HG03432 (cell line): ENCODE measurements around the gene DIP2C.
A peak's percentile ranks its signal among the peaks of the same experiment; 100 is the strongest.
"Not testable (repeated sequence)": the region's sequence is repeated elsewhere in the genome, so short reads cannot be mapped to it uniquely, and the experiment has no call there.

Experiments
- ATAC-seq: cut with Tn5 transposase; IDR thresholded peaks from one replicate; pipeline ENCODE4 v1.9.1; 2021; ENCODE audit warnings: mild to moderate bottlenecking, moderate library complexity; ENCODE audit not compliant: unreplicated experiment

The DIP2C gene

GRCh38 chr10:324593-324992 lies 364.9 kb downstream of the DIP2C start:
- ATAC-seq = no peak

GRCh38 chr10:323651-324293 lies 365.7 kb downstream of the DIP2C start:
- peak; percentile 98 for ATAC-seq

- not testable (repeated sequence) for ATAC-seq
These were observed 366.4 kb downstream of the DIP2C start for GRCh38 chr10:323046-323445.

- ATAC-seq = no peak
These were observed 368.7 kb downstream of the DIP2C start for GRCh38 chr10:320771-321170.

GRCh38 chr10:317926-318325 lies 371.5 kb downstream of the DIP2C start:
- ATAC-seq = no peak

GRCh38 chr10:317271-317769 lies 372.1 kb downstream of the DIP2C start:
- peak; percentile 97 for ATAC-seq

- ATAC-seq = no peak
These were observed 373.1 kb downstream of the DIP2C start for GRCh38 chr10:316390-316789.

- ATAC-seq = no peak
These were observed 374.6 kb downstream of the DIP2C start for GRCh38 chr10:314871-315270.

- no peak for ATAC-seq
These were observed 375.1 kb downstream of the DIP2C start for GRCh38 chr10:314381-314780.

GRCh38 chr10:311901-312665 lies 377.4 kb downstream of the DIP2C start:
- peak; percentile 38 for ATAC-seq

GRCh38 chr10:310976-311639 lies 378.4 kb downstream of the DIP2C start:
- ATAC-seq = no peak

GRCh38 chr10:310371-310770 lies 379.1 kb downstream of the DIP2C start:
- no peak for ATAC-seq

- ATAC-seq = no peak
These were observed 380.8 kb downstream of the DIP2C start for GRCh38 chr10:308572-309085.

GRCh38 chr10:308101-308500 lies 381.4 kb downstream of the DIP2C start:
- no peak for ATAC-seq

GRCh38 chr10:307659-308058 lies 381.8 kb downstream of the DIP2C start:
- ATAC-seq = no peak

GRCh38 chr10:306675-307185 lies 382.7 kb downstream of the DIP2C start:
- peak; percentile 55 for ATAC-seq

- no peak for ATAC-seq
These were observed 383.3 kb downstream of the DIP2C start for GRCh38 chr10:306007-306674.

- no peak for ATAC-seq
These were observed 384.4 kb downstream of the DIP2C start for GRCh38 chr10:305034-305433.

- ATAC-seq = no peak
These were observed 387.9 kb downstream of the DIP2C start for GRCh38 chr10:301536-301935.

GRCh38 chr10:300580-300979 lies 388.9 kb downstream of the DIP2C start:
- ATAC-seq = not testable (repeated sequence)

- ATAC-seq = peak; percentile 60
These were observed 389.5 kb downstream of the DIP2C start for GRCh38 chr10:299969-300368.
